Medulla oblongata (tissue), 1 donor: Measurements from ENCODE around the gene VAV2.

Experiments
- DNase-seq: peaks from one replicate; pipeline ENCODE4 v3.0.0-alpha.2; 2015; ENCODE audit errors: extremely low spot score

Gene VAV2

GRCh38 chr9:133890583-133890982, 101.5 kb downstream of the VAV2 start:
- no peak for DNase-seq

DNA sequence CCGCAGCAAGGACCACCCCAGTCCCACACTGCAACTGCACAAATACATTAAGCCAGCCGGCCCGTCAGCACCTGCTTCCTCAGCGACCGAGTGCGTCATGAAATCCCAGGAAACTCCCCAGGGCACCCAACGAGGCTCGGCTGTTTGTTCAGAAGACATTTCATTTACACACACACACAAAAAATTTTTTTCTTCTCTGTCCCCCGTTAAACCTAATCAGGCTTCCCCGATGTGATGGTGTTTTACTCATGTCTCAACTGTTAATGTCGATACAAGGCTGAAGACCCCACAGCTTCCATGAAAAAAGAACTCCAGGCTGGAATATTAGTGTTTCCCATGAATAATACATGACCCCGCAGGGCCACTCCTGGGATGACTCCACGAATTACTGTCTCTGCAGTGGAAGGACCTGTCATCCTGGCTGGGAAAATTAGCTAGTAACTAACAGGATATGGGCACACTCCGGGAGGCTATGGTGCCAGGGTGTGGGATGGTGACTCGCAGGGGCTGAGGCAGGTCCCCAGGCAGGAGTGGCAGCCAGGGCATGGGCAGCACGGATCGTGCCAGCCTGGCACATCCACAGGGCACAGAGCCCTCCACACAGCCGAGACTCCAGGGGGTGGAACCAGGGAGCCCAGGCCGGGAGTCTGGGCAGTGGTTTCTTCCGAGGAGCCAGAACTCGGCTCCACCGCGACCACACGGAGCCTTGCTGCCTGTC, 102.4 kb downstream of the VAV2 start:
- peak; percentile 18 for DNase-seq

DNA sequence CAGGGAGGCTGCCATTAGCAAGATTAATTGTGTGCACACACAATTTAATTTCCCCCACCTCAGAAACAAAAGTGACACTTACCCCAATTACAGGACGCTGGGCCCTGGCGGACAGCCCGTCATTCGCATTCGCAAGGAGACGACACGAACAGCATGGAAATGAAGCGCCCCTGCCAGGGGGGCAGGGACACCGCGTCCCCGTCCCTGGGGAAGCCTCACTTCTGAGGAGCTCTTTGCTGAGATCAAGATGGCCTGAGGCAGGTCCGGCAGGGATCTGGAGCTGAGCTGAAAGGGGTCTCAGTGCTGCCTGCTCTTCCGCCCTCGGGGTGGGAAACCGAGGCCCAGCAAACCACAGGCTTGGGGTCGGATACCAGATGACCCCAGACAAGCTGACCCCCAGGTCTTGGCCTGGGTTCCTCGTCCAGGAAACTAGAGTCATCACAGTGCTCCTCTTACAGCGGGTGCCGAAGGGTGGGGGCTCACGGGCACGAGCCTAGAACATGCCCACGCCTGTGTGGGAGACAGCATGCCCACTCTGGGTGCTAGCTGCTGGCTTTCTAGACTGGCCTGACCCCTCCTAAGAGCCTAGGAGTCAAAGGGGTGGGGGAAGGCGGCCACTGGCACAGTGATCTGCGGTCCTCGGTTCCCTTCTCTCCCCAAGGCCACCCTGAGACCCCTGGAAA, 103.2 kb downstream of the VAV2 start:
- DNase-seq, result peak; percentile 12

DNA sequence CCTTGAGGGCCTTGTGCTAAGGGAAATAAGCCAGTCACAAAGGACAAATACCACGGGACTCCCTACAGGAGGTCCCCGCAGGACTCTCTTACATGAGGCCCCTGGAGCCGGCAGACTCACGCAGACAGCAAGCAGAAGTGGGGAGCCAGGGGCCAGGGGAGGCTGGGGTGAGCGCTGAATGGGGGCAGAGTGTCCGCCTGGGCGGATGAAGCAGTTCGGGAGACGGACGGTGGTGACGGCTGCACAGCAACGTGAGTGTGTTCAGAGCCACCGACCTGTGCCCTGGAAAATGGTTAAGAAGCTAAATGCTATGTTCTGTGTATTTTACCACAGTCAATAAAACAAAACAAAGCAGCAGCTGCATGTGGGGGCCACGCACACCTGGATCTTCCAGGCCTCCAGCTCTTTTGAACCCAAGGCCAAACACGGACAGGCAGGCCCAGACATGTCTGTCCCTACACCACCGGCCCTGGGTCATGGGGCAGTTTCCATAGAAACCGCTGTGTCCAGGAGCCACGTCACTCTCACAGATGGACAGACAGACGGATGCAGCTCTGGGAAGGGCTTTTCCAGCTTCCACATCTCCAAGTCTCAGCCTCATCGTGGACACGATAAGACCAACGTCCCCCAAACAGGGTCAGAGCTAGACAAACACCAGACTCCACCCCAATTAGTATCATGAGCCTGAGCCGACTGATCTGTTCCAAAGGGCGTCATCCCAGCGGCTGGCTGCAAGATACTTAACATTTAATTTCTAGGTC, 103.9 kb downstream of the VAV2 start:
- no peak for DNase-seq

DNA sequence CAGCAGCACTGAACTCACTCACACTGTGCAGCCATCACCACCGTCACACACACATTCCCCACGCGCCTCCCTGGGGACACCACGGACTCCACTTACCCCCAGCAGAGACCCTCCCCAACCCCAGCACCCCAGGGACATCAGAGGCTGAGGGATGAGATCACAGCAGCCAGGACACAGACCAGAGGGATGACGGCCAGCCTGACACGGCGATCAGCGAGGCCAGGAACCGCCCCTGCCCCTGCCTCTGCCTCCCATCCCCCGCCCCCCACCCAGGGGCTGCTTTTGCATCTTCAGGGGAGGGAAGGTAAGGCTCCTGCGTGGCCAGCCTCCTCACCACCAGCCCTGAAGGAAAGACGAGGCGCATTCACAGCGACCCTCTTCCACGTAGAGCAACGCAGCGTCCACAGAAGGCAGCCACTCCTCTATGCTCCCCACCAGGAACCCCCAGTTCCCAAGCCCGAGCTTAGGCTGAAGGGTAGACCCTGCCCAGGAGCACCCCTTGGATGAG, 104.5 kb downstream of the VAV2 start:
- DNase-seq, result no peak

- DNase-seq, result no peak
Observed at GRCh38 chr9:133886563-133887501, 105.3 kb downstream of the VAV2 start.

DNA sequence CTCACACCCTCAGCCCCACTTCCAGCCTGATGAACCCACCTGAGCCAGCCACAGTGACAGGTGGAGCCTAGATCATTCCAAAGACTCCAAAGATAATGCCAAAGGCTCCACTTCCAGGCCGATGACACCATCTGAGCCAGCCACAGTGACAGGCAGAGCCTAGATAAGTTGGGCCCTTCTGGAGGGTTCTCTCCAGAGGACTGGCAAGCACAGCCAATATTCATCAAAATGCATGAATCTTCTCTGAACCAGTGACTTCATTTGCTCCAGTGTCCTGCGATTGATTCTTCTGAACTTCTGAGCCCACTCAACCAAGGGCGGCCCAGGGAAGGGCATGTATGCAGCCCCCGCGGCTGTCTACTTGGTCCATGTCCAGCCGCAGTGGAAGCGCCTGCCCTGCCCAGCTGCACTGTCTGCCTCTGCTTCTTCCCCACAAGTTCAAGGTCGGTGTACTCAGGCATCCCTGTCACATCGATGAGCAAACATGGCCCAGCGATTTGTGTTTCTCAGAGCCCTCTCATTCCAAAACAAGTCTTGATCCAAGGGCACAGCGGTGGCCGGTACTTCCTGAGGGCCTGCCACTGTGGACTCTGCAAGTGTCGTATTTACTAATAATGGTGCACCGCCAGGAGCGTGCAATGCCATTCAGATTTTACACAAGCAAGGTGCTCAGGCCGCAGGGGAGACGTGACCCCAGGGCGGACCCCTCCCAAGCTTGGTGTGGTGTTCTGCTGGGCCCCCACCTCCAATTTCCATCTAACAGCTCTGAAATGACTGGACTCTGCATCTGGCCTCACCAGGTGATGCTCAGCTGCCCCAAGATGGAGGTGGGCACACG, 107.0 kb downstream of the VAV2 start:
- DNase-seq, result no peak

DNA sequence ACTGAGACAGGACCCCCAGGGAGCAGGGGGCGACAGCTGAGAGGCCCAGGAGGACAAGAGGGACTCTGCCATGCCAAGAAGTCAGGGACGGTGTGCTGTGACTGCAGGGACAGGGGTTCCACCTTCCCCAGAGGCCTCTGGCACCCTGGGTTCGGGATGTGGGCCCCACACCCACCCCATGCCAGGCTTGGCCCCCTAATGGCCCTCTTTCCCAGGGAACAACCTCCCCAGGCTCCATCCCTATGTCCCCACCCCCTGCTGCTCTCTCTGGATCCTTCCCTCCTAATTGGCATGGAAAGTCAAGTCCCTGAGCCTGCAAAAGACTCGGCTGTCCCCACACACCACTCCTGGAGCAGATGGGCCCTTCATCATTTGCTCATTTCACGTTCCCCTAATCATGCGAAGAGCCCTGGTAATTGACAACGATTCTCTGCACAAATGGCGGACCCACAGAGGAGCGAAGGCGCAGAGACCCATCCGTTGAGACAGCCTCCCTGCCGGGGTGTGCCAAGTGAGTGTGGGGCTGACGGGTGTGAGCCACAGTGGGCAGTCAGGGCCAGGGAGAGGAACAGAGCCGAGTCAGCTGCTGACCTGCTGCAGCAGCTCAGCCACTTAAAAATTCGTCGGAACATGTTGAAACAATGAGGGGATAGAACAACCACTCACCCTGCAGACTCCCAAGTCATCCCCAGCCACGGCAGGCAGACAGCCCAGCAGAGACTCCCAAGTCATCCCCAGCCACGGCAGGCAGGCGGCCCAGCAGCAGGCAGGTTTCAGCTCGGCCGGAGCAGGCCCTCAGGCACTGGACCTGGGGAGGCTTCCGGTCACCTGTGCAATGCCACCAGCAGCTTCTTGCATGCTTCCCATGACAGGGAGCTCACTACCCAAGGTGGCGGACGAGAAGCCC, 109.0 kb downstream of the VAV2 start:
- peak; percentile 21 for DNase-seq

DNA sequence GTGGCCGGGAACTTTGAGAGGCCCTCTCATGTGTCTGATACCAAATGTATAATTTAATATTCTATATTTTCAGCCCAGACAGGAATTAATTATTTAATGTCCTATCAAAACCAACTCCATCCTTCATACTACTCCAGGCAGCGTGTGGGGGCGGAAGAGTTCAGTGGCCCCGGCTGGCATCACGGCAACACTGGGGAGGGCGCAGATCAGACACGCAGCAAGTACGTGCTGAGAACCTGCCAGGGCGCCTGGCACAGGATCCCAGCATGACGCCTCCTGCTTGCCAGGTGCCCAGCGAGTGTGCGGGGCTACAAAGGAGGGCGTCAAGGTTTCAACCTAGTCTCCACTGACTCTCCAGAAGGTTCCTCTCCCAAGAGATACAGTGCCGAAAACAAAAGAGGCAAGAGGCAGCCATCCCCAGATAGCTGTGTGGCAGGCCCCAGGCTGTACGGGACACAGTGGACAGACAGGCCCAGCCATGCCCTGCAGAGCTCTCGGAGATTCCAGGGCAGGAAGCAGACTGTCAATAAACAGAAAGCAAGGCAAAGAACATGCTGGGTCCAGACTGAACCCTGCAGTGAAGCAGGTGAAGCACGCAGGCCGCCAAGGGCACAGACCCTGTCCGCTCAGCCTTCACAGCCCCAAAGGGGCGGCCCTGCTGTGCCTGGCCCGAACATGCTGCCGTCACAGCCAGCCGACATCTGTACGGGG, 110.3 kb downstream of the VAV2 start:
- DNase-seq, result no peak

- no peak for DNase-seq
Observed at GRCh38 chr9:133880851-133881661, 111.1 kb downstream of the VAV2 start.

DNA sequence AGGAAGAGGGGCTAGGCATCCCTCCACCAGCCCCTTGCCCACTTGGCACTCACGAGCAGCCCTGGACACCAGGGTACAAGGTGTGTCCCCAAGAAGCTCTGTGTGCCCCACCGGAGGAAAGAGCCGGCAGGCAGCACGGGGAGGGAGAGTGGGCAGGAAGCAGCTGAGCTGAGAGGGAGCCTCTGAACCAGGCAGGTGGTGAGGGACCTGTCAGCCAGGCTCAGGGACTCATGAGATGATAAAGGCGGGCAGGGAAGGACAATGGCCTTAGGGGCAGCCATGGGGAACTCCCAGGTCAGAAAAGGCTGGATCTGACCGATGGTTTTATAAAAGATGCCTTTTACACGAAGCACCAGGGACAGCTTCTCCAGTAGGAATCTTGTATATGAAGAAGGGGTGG, 112.0 kb downstream of the VAV2 start:
- DNase-seq, result no peak

DNA sequence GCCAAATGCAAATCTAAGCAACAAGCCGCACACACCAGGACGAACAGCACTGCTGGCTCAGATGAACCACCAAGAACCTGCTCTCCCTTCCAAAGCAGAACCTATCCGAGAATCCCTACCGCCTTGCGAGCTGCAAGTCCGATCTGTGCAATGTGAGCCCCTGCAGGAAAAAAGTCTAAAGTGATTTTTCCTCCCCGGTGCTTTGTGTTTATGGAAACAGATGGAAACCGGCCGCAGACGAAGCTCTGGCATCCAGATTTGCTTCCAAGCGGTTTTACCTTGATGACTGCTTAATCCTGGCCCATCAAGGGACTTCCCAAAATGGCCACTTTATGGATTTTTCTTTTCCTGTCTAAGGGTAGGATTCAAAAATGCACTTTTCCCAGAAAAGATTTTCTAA, 112.5 kb downstream of the VAV2 start:
- no peak for DNase-seq

DNA sequence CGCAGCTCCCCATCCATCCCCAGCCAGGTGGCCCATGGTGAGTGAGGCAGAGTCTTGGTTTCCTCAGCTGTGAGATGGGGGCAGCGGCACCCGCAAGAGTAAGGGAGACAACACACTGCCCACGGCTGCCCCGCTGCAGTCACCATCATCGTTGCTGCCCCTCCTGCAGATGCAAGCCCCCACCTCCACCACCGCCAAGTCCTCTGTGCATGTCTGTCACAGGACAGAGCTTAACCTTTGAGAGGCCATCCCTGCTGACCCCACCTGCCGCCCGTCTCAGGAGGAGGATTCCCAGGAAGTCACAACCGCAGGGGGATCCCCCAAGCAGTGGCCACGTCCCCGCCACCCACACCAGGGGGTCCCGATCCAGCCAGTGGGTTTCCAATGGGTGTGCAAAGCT, 113.7 kb downstream of the VAV2 start:
- DNase-seq, result no peak

DNA sequence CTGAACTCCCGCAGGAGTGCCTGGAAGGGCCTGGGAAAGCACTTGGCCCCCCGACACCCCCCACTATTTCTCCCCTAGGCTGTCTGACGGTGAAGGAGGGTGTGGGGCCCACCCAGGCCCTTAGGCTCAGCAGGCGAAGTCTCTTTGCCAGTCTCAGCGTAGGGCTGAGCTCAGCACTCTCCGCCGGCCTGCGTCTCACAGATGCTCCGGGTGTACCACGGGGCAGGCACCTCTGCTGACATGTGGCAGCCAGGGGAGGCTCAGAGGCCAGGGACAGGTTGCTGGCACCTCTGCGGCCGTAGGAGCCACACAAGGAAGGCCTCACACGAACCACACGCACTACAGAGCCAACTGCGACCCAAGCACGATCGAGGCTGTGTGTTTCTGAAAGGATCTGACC, 114.2 kb downstream of the VAV2 start:
- no peak for DNase-seq

DNA sequence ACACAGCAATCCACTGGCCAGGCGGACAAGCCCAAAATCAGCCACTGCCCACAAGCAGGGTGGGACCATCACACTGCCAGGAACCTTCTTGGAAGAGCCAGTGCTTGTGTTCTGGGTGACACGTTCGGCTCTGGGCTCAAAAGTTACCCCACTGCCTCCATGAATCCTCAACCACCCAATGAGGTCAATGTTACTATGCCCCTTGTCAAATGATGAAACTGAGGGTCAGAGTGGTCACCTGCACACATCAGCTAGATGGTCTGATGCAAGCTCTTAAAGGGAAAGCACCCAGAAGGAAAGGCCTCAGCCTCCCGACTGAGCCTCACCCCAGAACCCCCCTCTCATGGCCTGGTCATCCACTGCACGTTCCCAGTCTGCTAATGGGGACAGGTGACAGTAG, 114.8 kb downstream of the VAV2 start:
- DNase-seq, result no peak

DNA sequence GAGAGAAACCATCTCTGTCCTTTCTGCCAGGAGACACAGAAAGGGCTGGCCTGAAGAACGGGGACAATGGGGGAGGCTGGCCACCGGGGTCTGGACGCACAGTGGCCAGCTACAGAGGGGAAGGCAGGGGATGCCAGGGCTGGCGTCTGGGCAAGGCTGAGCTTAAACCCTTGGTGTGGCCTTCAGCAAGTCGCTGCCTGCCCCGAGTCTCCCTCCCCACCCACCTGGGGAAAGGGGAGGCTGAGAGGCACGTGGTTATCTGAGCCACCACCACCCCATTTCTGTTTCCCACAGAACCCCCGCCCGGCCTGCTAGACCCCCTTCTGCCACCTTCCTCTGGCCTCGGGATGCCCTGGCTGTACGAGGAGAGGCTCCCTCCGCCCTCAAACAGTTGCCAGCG, 115.3 kb downstream of the VAV2 start:
- no peak for DNase-seq

DNA sequence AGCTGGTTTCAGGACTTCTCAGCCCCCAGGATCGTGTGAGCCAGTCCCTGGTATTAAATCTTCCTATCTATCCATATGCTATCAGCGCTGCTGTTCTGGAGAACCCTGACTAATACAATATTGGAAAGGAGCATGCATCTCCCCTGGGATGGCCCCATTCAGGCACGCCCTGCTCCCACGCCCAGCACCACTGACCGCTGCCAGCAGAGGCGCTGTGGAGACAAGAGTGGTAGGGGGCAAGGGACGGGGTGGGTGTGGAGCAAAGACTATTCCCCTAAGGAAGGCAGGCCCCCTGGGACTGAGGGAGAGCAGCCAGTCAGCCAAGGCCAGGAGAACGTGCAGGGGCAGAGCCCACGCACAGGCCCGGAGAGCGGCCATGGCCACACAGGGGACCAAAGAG, 116.0 kb downstream of the VAV2 start:
- DNase-seq, result no peak

DNA sequence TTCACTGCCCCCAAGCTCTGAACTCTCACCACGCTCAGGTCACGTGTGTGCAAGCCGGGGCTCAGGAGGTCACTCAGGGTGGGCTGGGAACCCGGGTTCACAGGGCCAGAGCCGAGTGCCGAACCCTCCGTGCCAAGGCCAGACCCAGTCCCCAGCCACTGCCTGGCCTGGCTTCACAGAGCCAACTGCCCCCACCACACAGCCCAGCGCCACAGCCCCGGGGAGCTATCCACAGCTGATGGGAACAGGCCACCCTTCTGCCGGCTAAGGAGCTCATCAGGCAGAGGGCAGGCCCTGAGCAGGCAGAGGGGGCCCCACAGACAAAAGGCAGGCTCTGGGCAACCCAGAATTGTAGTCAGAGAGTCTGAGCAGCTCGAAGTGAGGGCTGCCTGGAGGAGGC, 117.0 kb downstream of the VAV2 start:
- DNase-seq, result no peak
